ENCODE data around the gene TMEM130.

TMEM130 gene

GRCh38 chr7:98841179-98841997 lies 28.4 kb downstream of the TMEM130 start:
- peak; percentile 57 for DNase-seq (ENCODE audit: low read depth)

GRCh38 chr7:98840722-98841121 lies 29.1 kb downstream of the TMEM130 start:
- DNase-seq (ENCODE audit: low read depth) = no peak

- no peak for DNase-seq (ENCODE audit: low read depth)
Observed at GRCh38 chr7:98840096-98840495, 29.7 kb downstream of the TMEM130 start.

GRCh38 chr7:98837630-98837972 lies 32.2 kb downstream of the TMEM130 start:
- DNase-seq (ENCODE audit: low read depth) = no peak

GRCh38 chr7:98836811-98837629 lies 32.8 kb downstream of the TMEM130 start:
- DNase-seq (ENCODE audit: low read depth) = no peak

- no peak for DNase-seq (ENCODE audit: low read depth)
Observed at GRCh38 chr7:98834949-98835348, 34.9 kb downstream of the TMEM130 start.

GRCh38 chr7:98833022-98833421 lies 36.8 kb downstream of the TMEM130 start:
- DNase-seq (ENCODE audit: low read depth) = no peak

GRCh38 chr7:98831641-98832221 lies 38.1 kb downstream of the TMEM130 start:
- no peak for DNase-seq (ENCODE audit: low read depth)

GRCh38 chr7:98830972-98831548 lies 38.8 kb downstream of the TMEM130 start:
- no peak for DNase-seq (ENCODE audit: low read depth)

GRCh38 chr7:98828368-98828767 lies 41.4 kb downstream of the TMEM130 start:
- no peak for DNase-seq (ENCODE audit: low read depth)

- DNase-seq (ENCODE audit: low read depth) = no peak
Observed at GRCh38 chr7:98827258-98827657, 42.6 kb downstream of the TMEM130 start.

GRCh38 chr7:98826811-98827231 lies 43.0 kb downstream of the TMEM130 start:
- DNase-seq (ENCODE audit: low read depth) = no peak

GRCh38 chr7:98826387-98826786 lies 43.4 kb downstream of the TMEM130 start:
- DNase-seq (ENCODE audit: low read depth) = no peak

GRCh38 chr7:98823226-98823625 lies 46.6 kb downstream of the TMEM130 start:
- DNase-seq (ENCODE audit: low read depth) = no peak

- DNase-seq (ENCODE audit: low read depth) = no peak
Observed at GRCh38 chr7:98821348-98821747, 48.5 kb downstream of the TMEM130 start.

GRCh38 chr7:98816967-98817710 lies 52.7 kb downstream of the TMEM130 start:
- DNase-seq (ENCODE audit: low read depth) = no peak

GRCh38 chr7:98816241-98816640 lies 53.6 kb downstream of the TMEM130 start:
- DNase-seq (ENCODE audit: low read depth) = no peak

GRCh38 chr7:98815313-98815712 lies 54.5 kb downstream of the TMEM130 start:
- DNase-seq (ENCODE audit: low read depth) = no peak

GRCh38 chr7:98811299-98811698 lies 58.5 kb downstream of the TMEM130 start:
- no peak for DNase-seq (ENCODE audit: low read depth)

GRCh38 chr7:98810153-98810802 lies 59.5 kb downstream of the TMEM130 start:
- no peak for DNase-seq (ENCODE audit: low read depth)

- no peak for DNase-seq (ENCODE audit: low read depth)
Observed at GRCh38 chr7:98808751-98809460, 60.9 kb downstream of the TMEM130 start.

Data from non-pigmented ciliary epithelial cell (primary cell).